Measurements from ENCODE around the gene BTD. TPM values are rescaled to one million over a fixed set of nuclear protein-coding genes. Genes with fewer than 3 reads are reported as not detected.

BTD gene
- total and polyA plus RNA-seq, 2 donors (not counting 3 experiments of a cell fraction or from before 2014, with no cell fraction given), result 20.3 to 32.2 TPM

GRCh38 chr3:15579051-15579450 is 22.5 kb upstream of the BTD start:
- ChIA-PET CTCF (interaction anchor here (0.6 kb wide), 1 partner anchor 376 kb away, joined by 3 read pairs; no protein-coding TSS in a partner anchor), POLR2A (no interaction called here)
- H3K27ac ChIP-seq (ENCODE audit: insufficient read depth, low read depth, low read length), result no peak overlapping the region
- no peak overlapping the region for H3K4me3 ChIP-seq (replicated peaks in 1 of 3; ENCODE audit: insufficient read depth in 1 of 3, low read depth in 1 of 3, low read length in 3 of 3)
- H2AFZ ChIP-seq (ENCODE audit: low read depth, low read length), result no peak overlapping the region
- H4K20me1 ChIP-seq (replicated peaks; ENCODE audit: control insufficient read depth, extremely low read depth, insufficient read depth, low read length), result no peaks in the 10 kb centered on the region
- no peaks in the 10 kb centered on the region for H3K79me2 ChIP-seq (ENCODE audit: control insufficient read depth, insufficient read depth, low read length)
- no peak for TF ChIP-seq EZH2 (IDR thresholded peaks at IDR 0.05; ENCODE audit: borderline replicate concordance, low read depth, low read length, severe bottlenecking)
- TF ChIP-seq JUN (IDR thresholded peaks at IDR 0.05; ENCODE audit: borderline replicate concordance, insufficient read depth, insufficient read length, low read depth), result no peak
- TF ChIP-seq POLR2AphosphoS5 (IDR thresholded peaks at IDR 0.05; ENCODE audit: insufficient read depth, low read depth, low read length), result no peak
- TF ChIP-seq MYC (IDR thresholded peaks at IDR 0.05; ENCODE audit: low read depth, low read length), result no peak
- TF ChIP-seq MAX (IDR thresholded peaks at IDR 0.05; ENCODE audit: insufficient read depth, insufficient read length), result no peak
- TF ChIP-seq POLR2A (IDR thresholded peaks at IDR 0.05; ENCODE audit: low read depth, low read length), result no peak
- TF ChIP-seq CTCF (IDR thresholded peaks at IDR 0.05; ENCODE audit: extremely low read depth in 1 of 2, insufficient read depth in 1 of 2, low read depth in 1 of 2, low read length in 2 of 2), result no peak
- no peak for TF ChIP-seq FOS (IDR thresholded peaks at IDR 0.05; ENCODE audit: borderline replicate concordance, insufficient read depth, low read length)
- no peak overlapping the region for H3K4me2 ChIP-seq (ENCODE audit: insufficient read depth, low read length)
- dilution Hi-C loops (cut with MboI; ENCODE audit: extremely low pct_ligation_motif_present, low sequenced_read_pairs), result no loop called here
- H3K9me1 ChIP-seq (replicated peaks; ENCODE audit: control insufficient read depth, extremely low read depth, insufficient read depth, low read length), result no peaks in the 10 kb centered on the region
- no peak for DNase-seq (ENCODE audit: low read depth, low spot score)
- intact Hi-C loops (cut with micrococcal nuclease), result no loop called here
- no TSS peak for BruUV-seq (replicated peaks)
- H3K36me3 ChIP-seq (ENCODE audit: control insufficient read depth in 2 of 2, extremely low read depth in 1 of 2, insufficient read depth in 2 of 2, low read length in 2 of 2), result peaks cover 2 to 4% of the 10 kb centered on the region in 2 experiments
- no peak for FAIRE-seq
- no peaks in the 10 kb centered on the region for H3K9me3 ChIP-seq (replicated peaks; ENCODE audit: control insufficient read depth, insufficient read depth, low read length)
- no peaks in the 10 kb centered on the region for H3K27me3 ChIP-seq (ENCODE audit: control insufficient read depth in 2 of 2, insufficient read depth in 2 of 2, low read length in 2 of 2)
- no peaks in the 10 kb centered on the region for H3K4me1 ChIP-seq (ENCODE audit: control insufficient read depth, extremely low read depth, insufficient read depth, low read length)
- H3K9ac ChIP-seq (replicated peaks; ENCODE audit: extremely low read depth, insufficient read depth, low read length), result no peak overlapping the region

All from endothelial cell of umbilical vein (primary cell).